ENCODE data around the gene DUT.

The DUT gene

DNA sequence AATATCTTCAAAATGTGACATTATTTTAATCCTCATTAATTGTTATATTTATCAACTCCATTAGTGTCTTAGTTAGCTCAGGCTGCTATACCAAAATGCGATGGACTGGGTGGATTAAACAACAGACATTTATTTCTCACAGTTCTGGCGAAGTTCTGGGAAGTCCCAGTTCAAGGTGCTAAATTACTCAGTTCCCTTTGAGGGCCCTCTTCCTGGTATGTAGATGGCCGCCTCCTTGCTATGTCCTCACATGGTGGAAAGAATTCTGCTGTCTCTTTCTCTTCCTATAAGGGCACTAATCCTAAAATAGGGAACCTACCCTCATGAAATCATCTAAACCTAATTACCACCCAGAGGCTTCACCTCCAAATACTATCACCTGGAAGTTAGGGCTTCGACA is 38.8 kb upstream of the DUT start:
- TF ChIP-seq, protein P1, sequence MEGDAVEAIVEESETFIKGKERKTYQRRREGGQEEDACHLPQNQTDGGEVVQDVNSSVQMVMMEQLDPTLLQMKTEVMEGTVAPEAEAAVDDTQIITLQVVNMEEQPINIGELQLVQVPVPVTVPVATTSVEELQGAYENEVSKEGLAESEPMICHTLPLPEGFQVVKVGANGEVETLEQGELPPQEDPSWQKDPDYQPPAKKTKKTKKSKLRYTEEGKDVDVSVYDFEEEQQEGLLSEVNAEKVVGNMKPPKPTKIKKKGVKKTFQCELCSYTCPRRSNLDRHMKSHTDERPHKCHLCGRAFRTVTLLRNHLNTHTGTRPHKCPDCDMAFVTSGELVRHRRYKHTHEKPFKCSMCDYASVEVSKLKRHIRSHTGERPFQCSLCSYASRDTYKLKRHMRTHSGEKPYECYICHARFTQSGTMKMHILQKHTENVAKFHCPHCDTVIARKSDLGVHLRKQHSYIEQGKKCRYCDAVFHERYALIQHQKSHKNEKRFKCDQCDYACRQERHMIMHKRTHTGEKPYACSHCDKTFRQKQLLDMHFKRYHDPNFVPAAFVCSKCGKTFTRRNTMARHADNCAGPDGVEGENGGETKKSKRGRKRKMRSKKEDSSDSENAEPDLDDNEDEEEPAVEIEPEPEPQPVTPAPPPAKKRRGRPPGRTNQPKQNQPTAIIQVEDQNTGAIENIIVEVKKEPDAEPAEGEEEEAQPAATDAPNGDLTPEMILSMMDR (IDR thresholded peaks at IDR 0.05; ENCODE audit: insufficient read depth, missing control alignments), result no peak
- no peak for FAIRE-seq
- no peak for DNase-seq (ENCODE audit: insufficient read length, low spot score)

DNA sequence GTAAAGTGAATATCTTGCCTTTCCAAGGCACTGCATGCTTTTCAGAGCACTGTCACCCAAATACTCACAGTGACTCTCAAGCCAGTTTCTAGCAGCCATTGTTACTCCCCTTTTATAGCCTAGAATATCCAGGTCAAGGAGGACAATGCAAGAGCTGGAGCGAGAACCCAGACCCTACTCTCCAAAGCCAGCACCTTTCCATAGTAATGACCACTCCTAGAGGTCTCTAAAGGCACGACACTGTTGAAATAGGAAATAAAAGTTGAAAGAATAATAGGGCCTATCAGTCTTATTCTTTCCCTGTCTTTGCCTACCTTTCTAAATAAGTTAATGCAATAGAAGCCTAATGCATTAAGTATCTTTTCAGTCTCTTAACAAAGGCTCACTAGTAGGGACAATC is 33.6 kb upstream of the DUT start:
- FAIRE-seq, result peak; percentile 53
- DNase-seq (ENCODE audit: insufficient read length, low spot score), result no peak
- TF ChIP-seq, protein P1 (IDR thresholded peaks at IDR 0.05; ENCODE audit: insufficient read depth, missing control alignments), result no peak

DNA sequence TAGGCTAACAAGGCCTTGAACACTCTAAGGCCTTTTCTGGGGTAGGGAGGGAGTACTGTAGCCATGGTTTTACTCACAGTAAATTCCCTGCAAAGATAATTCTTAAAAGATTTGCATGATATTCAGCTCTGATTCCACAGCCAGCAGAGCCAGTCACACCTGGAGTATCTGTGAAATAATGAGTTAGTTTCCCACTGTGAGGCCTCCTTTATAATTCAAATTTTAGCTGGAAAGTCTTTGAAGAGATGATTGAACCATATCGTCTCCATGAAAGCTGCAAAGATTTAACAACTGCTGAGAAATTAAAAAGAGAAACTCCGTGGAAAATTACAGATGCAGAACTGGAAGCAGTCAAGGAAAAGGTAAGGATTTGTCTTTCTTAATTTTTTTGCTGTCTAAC is 32.3 kb upstream of the DUT start:
- DNase-seq (ENCODE audit: insufficient read length, low spot score) (no peak), FAIRE-seq (no peak)
- TF ChIP-seq, protein P1 (IDR thresholded peaks at IDR 0.05; ENCODE audit: insufficient read depth, missing control alignments), result no peak

DNA sequence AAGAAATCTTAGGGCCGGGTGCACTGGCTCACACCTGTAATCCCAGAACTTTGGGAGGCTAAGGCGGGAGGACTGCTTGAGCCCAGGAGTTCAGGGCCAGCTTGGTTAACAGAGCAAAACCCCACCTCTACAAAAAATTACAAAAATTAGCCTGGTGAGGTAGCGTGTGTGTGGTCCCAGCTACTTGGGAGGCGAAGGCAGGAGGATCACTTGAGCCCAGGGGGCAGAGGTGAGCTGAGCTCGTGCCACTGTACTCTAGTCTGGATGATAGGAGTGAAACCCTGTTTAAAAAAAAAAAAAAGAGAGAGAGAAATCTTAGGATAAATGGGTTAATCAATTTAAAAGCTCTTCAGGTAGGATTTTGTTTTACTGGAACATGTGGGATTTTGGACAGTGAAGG is 31.2 kb upstream of the DUT start:
- FAIRE-seq (no peak), DNase-seq (ENCODE audit: insufficient read length, low spot score) (no peak)
- TF ChIP-seq, protein P1 (IDR thresholded peaks at IDR 0.05; ENCODE audit: insufficient read depth, missing control alignments), result no peak

DNA sequence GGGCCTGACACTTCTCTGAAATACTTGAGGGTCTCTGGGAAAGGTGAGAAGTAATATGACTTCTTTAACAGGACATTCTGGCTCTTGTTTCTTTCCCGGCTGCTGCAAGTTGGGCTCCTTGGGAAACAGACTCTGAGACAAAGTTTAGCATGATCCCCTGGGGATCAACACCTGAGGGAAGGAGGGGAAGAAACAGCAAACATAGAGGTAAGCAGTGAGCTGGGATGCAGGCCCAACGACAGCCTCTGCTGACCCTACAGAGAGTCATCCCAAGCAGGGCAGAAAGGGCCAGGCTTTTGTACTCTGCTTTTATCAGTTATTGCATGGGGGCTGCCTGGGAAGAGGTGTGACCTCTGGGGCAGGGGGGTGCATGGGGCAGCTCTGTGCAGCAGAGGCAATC is 26.8 kb upstream of the DUT start:
- FAIRE-seq, result no peak
- no peak for DNase-seq (ENCODE audit: insufficient read length, low spot score)
- TF ChIP-seq, protein P1 (IDR thresholded peaks at IDR 0.05; ENCODE audit: insufficient read depth, missing control alignments), result no peak

DNA sequence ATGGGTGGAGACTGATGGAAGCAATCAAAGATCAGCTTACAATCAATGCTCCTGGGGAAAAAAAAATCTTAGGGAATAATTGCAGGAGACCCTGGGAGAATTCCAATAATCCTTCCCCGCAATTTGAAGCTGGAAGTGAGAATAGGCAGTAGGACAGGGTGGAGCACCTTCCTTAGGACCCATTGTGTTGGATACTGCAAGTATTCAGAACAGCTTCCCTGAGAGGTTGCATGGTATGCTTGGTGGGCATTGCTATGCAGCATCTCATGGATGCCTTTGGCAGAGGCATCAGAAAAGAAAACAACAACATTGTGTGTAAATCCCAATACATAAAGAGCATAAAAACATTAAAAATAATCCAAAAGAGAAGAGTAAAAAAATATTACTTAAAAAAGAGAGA is 24.6 kb upstream of the DUT start:
- FAIRE-seq (no peak), DNase-seq (ENCODE audit: insufficient read length, low spot score) (no peak)
- TF ChIP-seq, protein P1 (IDR thresholded peaks at IDR 0.05; ENCODE audit: insufficient read depth, missing control alignments), result no peak

DNA sequence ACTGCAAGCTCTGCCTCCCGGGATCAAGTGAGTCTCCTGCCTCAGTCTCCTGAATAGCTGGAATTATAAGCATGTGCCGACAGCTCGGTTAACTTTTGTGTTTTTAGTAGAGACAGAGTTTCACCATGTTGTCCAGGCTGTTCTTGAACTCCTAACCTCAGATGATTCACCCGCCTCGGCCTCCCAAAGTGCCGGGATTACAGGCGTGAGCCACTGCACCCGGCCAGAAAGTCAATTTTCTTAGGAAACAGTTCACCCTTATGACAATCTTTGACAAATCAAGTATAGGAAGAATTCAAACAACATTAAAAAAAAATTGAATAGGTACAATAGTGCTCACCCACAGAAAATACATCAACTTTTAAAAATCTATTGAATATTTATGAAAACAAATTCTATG is 23.6 kb upstream of the DUT start:
- TF ChIP-seq, protein P1 (IDR thresholded peaks at IDR 0.05; ENCODE audit: insufficient read depth, missing control alignments), result no peak
- no peak for DNase-seq (ENCODE audit: insufficient read length, low spot score)
- no peak for FAIRE-seq

Measured in D721Med (cell line).